Muscle of arm (tissue), 12 donors: Measurements from ENCODE around the gene GLIS1. TPM values are rescaled to one million over a fixed set of nuclear protein-coding genes. Genes with fewer than 3 reads are reported as not detected.

Experiments used
- DNase-seq: peaks from one replicate; pipeline ENCODE4 v3.0.0-alpha.2; 2013
- polyA plus RNA-seq, 12 donors: library from polyadenylated mRNA; unstranded; fragments of 120-200 nt; gene quantifications; one replicate each; pipeline ENCODE4 v1.2.1, GENCODE V29; 2013; ENCODE audit not compliant: insufficient read length in 12 of 12

The GLIS1 gene
- polyA plus RNA-seq, 12 donors: 0.11 to 5.8 (median 1.3) TPM; not detected in 8

- DNase-seq: no peak
Observed at GRCh38 chr1:53638360-53639035, 100.5 kb downstream of the GLIS1 start.

GRCh38 chr1:53637511-53638359 lies 101.2 kb downstream of the GLIS1 start:
- DNase-seq: no peak

GRCh38 chr1:53636621-53637171 lies 102.3 kb downstream of the GLIS1 start:
- no peak for DNase-seq

- no peak for DNase-seq
Observed at GRCh38 chr1:53634571-53634979, 104.4 kb downstream of the GLIS1 start.

DNA sequence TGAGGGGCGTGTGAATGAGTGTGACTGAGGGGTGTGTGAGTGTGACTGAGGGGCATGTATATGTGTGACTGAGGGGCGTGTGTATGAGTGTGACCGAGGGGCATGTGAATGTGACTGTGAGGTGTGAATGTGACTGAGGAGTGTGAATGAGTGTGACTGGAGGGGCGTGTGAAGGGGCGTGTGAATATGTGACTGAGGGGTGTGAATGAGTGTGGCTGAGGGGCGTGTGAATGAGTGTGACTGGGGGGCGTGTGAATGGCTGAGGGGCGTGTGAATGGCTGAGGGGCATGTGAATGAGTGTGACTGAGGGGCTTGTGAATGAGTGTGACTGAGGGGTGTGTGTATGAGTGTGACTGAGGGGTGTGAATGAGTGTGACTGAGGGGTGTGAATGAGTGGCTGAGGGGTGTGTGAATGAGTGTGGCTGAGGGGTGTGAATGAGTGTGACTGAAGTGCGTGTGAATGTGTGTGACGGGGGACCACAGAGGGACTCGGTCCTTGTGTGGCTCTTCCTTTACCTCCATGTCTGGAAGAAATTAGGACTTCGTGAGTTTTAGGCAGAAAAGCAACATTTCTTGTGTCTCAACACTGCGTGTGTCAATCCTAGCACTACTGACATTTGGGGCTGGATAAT lies 105.8 kb downstream of the GLIS1 start:
- DNase-seq: no peak

DNA sequence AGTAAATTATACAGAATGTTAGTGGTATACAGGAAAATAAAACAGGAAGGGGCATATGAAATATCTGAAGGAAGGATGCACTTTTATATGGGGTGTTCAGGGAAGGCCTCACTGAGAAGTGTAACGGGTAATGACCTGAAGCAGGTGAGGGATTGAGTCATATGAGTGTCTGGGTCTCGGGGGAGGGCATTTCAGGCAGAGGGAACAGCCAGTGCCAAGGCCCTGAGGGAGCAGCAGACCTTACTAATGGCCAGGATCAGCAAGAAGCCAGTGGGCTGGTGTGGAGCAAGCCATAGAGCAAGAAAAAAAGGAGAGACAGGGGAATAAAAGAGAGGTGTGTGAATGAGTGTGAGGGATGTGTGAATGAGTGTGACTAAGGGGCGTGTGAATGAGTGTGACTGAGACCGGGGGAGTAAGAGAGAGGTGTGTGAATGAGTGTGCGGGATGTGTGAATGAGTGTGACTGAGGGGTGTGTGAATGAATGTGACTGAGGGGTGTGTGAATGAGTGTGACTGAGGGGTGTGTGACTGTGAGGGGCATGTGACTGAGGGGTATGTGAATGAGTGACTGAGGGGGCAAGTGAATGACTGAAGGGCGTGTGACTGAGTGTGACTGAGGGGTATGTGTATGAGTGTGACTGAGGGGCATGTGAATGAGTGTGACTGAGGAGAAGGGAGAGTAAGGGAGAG lies 107.2 kb downstream of the GLIS1 start:
- no peak for DNase-seq

GRCh38 chr1:53629101-53629691 lies 109.8 kb downstream of the GLIS1 start:
- no peak for DNase-seq

- DNase-seq: no peak
Observed at GRCh38 chr1:53628286-53628955, 110.5 kb downstream of the GLIS1 start.

DNA sequence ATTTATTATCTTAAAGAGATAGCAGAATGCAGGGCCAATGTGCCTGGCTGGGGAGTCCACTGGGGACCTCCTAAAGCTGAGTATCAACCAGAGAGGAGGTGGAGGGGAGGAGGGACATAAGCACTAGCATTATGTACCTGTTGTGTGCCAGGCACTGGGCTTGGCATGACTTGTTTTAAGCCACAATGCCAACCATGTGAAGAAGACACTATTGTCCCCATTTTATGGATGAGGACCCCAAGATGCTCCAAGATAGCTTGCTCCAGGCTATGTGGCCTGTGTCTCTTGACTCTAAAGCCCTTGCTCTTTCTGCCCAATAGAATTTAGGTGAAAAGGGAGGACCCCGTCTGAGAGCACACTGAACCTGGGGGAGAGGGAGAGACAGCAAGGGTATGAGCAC lies 111.3 kb downstream of the GLIS1 start:
- DNase-seq: no peak

DNA sequence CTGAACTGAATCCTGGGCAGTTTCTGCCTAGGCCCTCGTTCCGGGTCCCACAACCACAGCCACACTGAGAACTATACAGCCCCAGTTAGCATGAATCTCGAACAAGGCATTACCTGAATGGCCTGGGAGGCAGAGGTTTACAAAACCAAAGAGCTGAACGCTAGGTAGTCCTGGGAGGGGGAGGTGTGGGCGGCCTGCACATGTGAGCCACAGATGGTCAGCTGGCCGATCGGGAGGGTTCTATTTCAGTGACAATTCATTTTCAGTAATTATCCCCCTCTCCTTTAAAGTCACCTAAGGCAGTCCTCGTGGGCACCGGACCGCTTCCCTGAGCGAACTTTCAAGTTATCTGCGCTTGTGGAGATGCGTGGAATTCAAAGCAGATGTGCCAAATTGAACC lies 111.9 kb downstream of the GLIS1 start:
- no peak for DNase-seq

GRCh38 chr1:53626616-53627015 lies 112.3 kb downstream of the GLIS1 start:
- DNase-seq: no peak

GRCh38 chr1:53625766-53626520 lies 113.0 kb downstream of the GLIS1 start:
- DNase-seq: no peak

- no peak for DNase-seq
Observed at GRCh38 chr1:53625049-53625448, 113.9 kb downstream of the GLIS1 start.

GRCh38 chr1:53622531-53622930 lies 116.4 kb downstream of the GLIS1 start:
- DNase-seq: no peak

GRCh38 chr1:53621144-53621543 lies 117.8 kb downstream of the GLIS1 start:
- no peak for DNase-seq

GRCh38 chr1:53620061-53620855 lies 118.7 kb downstream of the GLIS1 start:
- DNase-seq: no peak

DNA sequence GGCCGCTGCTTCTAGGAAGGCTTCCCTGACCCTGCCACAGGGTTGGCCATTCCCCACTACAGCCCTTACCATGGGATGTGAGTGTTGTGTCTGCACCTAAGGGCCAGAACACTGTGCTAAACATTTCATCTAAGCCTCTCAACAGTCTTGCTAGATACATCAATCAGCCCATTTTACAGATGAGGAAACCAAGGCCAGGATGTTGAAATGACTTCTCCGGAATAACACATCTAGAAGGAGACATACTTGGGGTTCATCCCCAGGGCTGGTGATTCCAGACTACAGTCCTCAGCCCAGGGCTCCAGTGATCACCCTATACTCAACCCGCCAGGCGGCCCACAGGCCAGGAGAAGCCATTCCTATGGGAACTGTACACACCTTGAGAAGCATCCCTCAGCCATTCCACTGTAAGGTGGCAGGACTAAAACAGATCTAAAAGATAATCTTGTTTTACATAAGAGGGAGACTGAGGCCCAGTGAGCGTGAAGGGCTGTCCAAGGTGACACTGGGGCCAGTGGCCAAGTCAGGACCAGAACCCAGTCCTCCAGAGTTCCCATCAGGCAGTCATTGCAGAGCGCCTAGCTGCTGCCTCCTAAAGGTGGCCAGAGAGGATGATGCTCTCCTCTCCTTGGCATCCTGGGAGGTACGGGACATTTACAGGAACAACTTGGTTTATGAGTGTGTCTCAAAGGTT lies 119.5 kb downstream of the GLIS1 start:
- DNase-seq: no peak
